ENCODE results near the gene ACVR1B. TPM values are rescaled to one million over a fixed set of nuclear protein-coding genes. Genes with fewer than 3 reads are reported as not detected.

ACVR1B gene
- total RNA-seq, 2 experiments from 2014 or later = 8.7 to 9.1 TPM

Other genes with a start within 250 kb of the ACVR1B start
- under 1 TPM; 0.25 to 0.36 TPM for gene FIGNL2, start 103.0 kb upstream of the ACVR1B start, total RNA-seq
- gene ANKRD33, start 63.6 kb upstream of the ACVR1B start, total RNA-seq = not detected
- not detected for gene ACVRL1, start 44.2 kb upstream of the ACVR1B start, total RNA-seq
- gene TAMALIN, start 55.2 kb downstream of the ACVR1B start, total RNA-seq = 10 to 100 TPM; 14.7 to 14.8 TPM
- gene NR4A1, start 99.7 kb downstream of the ACVR1B start, total RNA-seq = 10 to 100 TPM; 64.2 to 64.8 TPM
- 10 to 100 TPM; 21.8 to 22.0 TPM for gene ATG101, start 118.3 kb downstream of the ACVR1B start, total RNA-seq
- gene SMIM41, start 128.0 kb downstream of the ACVR1B start, total RNA-seq = not detected
- not detected for gene KRT80, start 240.3 kb downstream of the ACVR1B start, total RNA-seq